HG03521 (cell line): ENCODE results near the gene LUC7L2.
A peak's percentile ranks its signal among the peaks of the same experiment; 100 is the strongest.
"Not testable (repeated sequence)": the region's sequence is repeated elsewhere in the genome, so short reads cannot be mapped to it uniquely, and the experiment has no call there.

ENCODE experiments used
- ATAC-seq: cut with Tn5 transposase; IDR thresholded peaks from one replicate; pipeline ENCODE4 v1.9.1; 2021; ENCODE audit warnings: mild to moderate bottlenecking, moderate library complexity; ENCODE audit not compliant: unreplicated experiment

Gene LUC7L2

GRCh38 chr7:139355320-139355719 is 4.4 kb upstream of the LUC7L2 start:
- no peak for ATAC-seq

GRCh38 chr7:139357729-139358506 is 1.8 kb upstream of the LUC7L2 start:
- not testable (repeated sequence) for ATAC-seq

DNA sequence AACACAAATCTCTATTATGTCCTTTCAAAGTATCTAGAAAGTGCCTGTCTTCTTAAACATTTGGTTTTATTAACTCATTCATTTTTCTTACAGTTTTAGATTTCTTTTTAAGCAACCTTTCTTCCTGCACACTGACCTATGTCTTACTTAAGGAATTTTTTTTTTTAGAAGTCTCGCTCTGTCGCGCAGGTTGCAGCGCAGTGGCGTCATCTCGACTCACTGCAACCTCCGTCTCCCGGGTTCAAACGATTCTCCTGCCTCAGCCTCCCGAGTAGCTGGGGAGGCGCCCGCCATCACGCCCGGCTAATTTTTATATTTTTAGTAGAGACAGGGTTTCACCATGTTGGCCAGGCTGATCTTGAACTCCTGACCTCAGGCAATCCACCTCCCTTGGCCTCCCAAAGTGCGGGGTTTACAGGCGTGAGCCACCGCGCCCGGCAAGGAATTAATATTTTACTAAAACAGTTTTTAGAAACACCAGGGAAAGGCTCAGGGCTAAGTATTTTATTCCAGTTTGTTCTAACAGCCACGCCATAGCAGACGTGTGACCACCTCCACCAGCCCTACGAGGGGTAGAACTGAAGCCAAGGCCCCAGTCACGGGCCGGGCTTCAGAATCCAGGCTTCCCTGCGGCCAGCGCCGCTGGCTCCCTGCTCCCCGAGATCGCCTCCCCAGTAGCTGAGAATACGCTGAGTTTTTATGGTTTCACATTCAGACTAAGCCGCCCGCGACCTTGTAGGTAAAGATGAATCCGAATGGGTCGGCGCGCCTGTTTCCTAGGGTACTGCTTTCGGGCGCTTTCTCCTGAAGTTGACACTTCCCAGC is 941 bp upstream of the LUC7L2 start:
- ATAC-seq, result no peak

GRCh38 chr7:139360210-139360947 is 685 bp downstream of the LUC7L2 start:
- ATAC-seq, result peak; percentile 65

DNA sequence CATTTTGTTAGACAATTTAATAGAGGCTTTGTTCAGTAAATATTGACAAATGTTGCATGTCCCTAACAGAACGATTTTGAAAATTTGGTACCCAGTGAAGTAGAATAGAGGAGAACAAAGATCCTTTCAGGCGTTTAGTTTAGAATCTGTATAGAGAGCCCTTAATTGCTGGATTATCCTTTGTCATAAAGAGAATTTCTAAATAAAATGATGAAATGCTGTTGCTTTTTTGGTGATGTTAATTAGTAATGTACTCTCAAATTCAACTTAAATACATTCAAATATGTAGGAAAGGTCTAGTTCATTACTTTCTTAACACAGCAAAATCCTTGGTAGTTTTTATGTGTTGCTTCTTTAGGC is 1.2 kb downstream of the LUC7L2 start:
- no peak for ATAC-seq

DNA sequence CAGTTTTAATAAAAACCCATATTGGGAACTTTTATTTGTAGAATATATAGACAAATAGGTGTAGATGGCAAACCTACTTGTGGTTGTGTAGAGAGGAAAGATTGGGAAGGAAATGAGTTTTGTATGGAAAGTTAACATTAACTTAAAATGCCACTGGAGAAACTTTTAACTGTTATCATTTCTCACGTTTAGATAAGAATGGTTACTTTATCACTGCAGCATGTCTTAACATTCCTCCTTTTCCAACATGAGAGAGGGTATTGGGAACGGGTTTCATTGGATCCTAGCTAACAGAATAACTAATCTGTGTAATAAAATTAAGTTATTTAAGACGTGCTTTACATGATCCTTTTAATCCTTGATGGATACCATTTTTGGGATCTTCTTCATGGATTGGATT is 1.8 kb downstream of the LUC7L2 start:
- ATAC-seq, result no peak

DNA sequence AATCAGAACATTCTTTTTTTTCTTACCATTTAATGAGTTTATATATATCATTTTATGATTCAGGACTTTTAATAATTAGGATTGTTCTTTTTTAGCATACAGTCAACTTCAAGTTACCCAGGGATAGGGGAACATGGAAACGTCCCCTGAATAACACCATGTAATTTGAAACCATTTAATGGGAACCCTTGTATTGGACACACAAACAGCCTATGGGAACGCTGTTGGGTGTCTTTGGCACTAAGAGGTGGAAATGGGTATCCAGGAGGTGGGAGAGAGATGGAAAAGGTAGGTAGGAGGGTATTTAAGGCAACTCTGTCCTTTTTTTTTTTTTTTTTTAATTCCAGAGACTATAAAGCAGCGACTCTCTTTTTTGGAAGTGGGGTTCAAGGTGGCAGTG is 2.6 kb downstream of the LUC7L2 start:
- ATAC-seq, result no peak

DNA sequence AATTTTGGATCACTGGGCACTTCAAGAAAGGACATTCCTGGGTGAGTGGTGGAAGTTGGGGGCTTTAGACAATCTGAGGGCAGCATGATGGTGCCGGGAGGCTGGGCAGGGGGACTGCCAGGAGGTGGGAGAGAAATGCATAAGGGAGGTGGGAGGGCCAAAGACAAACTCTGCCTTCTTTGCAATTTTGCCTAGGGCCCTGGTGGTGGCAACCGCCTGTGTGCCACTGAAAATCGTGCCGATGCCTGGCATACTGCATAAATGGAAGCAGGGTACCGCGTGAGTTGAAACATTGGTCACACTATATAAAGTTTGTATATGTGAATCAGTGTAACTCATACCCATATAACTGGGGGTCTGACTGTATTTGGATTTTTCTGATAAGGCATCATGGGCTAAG is 3.3 kb downstream of the LUC7L2 start:
- ATAC-seq, result no peak

GRCh38 chr7:139365336-139365735 is 5.6 kb downstream of the LUC7L2 start:
- no peak for ATAC-seq

DNA sequence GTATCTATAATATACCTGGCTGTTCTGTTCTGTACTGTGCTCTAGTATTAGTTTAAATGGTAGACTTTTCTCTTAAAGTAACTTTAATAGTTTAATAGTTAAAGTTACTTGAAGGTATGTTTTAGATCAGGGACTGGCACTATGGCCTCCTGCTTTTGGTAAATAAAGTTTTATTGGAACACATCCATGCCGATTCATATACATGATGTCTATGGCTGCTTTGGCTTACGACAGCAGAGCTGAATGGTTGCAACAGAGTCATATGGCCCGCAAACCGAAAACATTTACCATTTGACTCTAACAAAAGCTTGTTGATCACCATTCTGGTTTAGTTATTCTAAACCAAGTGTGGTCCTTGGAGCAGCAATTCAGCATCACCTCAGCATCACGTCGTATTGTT is 6.7 kb downstream of the LUC7L2 start:
- ATAC-seq, result no peak

DNA sequence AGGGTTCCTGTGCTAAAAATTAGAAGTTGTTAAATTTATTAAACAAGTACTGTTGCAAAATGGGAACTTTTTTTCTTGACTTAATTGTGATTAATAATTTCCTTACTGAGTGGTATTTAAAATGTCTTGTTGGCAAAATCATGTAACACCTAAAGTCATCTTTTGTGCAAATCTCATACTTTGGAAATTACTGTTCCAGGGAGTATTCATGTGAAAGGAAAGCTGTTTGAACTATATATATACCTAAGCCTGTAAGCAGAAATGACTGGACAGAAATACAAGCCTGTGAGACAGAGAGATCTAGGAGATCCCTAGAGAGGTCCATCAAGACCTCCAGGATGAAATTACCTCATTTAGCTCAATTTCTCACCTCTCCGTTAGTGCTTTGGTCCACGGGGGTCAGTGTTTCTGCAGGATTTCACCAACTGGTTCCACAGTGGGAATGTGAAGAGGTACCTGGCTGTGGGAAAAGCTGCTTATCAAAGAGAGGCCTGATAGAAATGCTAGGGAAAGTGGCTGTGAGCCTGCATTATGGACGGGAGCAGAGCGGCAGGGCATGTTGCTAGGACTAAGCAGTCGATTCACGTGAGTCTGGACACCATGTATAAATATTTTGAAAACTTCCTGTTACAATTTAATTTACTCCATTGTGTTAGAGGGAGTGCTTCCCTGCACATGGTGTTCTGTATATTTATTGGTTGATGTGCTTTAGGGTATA is 7.9 kb downstream of the LUC7L2 start:
- no peak for ATAC-seq

- ATAC-seq, result no peak
These were observed 10.7 kb downstream of the LUC7L2 start for GRCh38 chr7:139370301-139370942.

GRCh38 chr7:139370943-139371313 is 11.2 kb downstream of the LUC7L2 start:
- no peak for ATAC-seq

DNA sequence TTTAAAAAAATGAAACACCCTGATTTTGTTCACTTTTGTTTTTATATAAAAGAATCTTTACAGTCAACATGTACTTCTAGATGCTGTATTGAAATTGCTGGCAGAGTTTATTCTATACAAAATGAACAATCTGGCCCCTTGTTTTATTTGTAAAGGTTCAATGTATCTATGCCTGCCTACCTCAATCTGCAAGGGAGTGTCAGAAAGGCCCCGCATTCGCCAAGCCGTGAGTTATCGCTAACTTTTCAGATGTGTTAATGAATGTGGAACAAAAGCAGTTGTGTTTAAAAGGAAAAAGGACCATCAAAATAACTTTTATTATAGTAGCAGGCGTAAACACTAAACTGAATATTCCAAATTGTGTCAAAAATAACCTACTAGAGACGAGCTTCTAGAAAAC is 14.6 kb downstream of the LUC7L2 start:
- no peak for ATAC-seq

- ATAC-seq, result no peak
These were observed 22.7 kb downstream of the LUC7L2 start for GRCh38 chr7:139382439-139382838.

GRCh38 chr7:139384611-139385010 is 24.9 kb downstream of the LUC7L2 start:
- no peak for ATAC-seq

- no peak for ATAC-seq
These were observed 27.9 kb downstream of the LUC7L2 start for GRCh38 chr7:139387594-139387993.

GRCh38 chr7:139389091-139389490 is 29.4 kb downstream of the LUC7L2 start:
- ATAC-seq, result no peak

DNA sequence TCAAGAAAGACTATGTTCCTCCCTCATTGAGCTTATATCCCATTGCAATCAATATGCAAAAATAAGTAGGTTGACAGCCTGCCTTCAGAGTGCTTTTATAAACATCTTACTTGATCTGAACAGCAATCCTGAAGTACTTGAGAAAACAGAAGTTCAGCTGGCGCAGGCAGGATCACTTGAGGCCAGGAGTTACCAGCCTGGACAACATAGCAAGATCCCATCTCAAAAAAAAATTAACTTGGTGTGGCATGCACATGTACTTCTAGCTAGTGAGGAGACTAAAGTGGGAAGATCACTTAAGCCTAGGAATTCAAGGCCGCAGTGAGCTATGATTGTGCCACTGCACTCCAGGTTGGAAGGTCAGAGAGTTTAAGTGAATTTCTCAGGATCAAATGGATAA is 30.1 kb downstream of the LUC7L2 start:
- no peak for ATAC-seq

GRCh38 chr7:139393621-139394211 is 34.0 kb downstream of the LUC7L2 start:
- ATAC-seq, result no peak
